SKM-1 treated with dmso at 0.1 percent for 144 hours (cell line): ENCODE results near the gene MKRN2.
"Not testable (repeated sequence)": the region's sequence is repeated elsewhere in the genome, so short reads cannot be mapped to it uniquely, and the experiment has no call there.

Experiments used
- DNase-seq: peaks from one replicate; lab custom pipeline; 2025; ENCODE audit not compliant: unreplicated experiment; lab: John Stamatoyannopoulos, UW

The MKRN2 gene

GRCh38 chr3:12556690-12557472, at the start of gene MKRN2:
Gene MKRN2 (plus strand): TSS chr3:12557087. CDS start chr3:12557151, 64 bp downstream.
- peak; percentile 80 for DNase-seq

- no peak for DNase-seq
Measured at GRCh38 chr3:12507591-12508281, 49.2 kb upstream of the MKRN2 start.

- DNase-seq = no peak
Measured at GRCh38 chr3:12508291-12508700, 48.6 kb upstream of the MKRN2 start.

GRCh38 chr3:12509466-12509865, 47.4 kb upstream of the MKRN2 start:
- DNase-seq = no peak

GRCh38 chr3:12512534-12513118, 44.3 kb upstream of the MKRN2 start:
- DNase-seq = no peak

GRCh38 chr3:12513694-12514446, 43.0 kb upstream of the MKRN2 start:
- DNase-seq = no peak

- DNase-seq = no peak
Measured at GRCh38 chr3:12515631-12516030, 41.3 kb upstream of the MKRN2 start.

GRCh38 chr3:12516873-12517272, 40.0 kb upstream of the MKRN2 start:
- DNase-seq = no peak

GRCh38 chr3:12518261-12519028, 38.4 kb upstream of the MKRN2 start:
- DNase-seq = no peak

GRCh38 chr3:12521010-12521409, 35.9 kb upstream of the MKRN2 start:
- no peak for DNase-seq

GRCh38 chr3:12522721-12523120, 34.2 kb upstream of the MKRN2 start:
- no peak for DNase-seq

- DNase-seq = no peak
Measured at GRCh38 chr3:12527757-12528143, 29.1 kb upstream of the MKRN2 start.

- no peak for DNase-seq
Measured at GRCh38 chr3:12532182-12532581, 24.7 kb upstream of the MKRN2 start.

GRCh38 chr3:12536423-12536822, 20.5 kb upstream of the MKRN2 start:
- no peak for DNase-seq

- no peak for DNase-seq
Measured at GRCh38 chr3:12541625-12542024, 15.3 kb upstream of the MKRN2 start.

- not testable (repeated sequence) for DNase-seq
Measured at GRCh38 chr3:12543497-12543896, 13.4 kb upstream of the MKRN2 start.

GRCh38 chr3:12544652-12545472, 12.0 kb upstream of the MKRN2 start:
- no peak for DNase-seq

- DNase-seq = no peak
Measured at GRCh38 chr3:12545473-12545791, 11.5 kb upstream of the MKRN2 start, which contains the start of gene MKRN2OS. Gene MKRN2OS (minus strand): TSS chr3:12545499. CDS start chr3:12545464, 35 bp downstream.

GRCh38 chr3:12549971-12550760, 6.7 kb upstream of the MKRN2 start:
- DNase-seq = no peak
